Spleen (tissue), 7 donors: ENCODE data around the gene MED9.

ENCODE experiments used
- CTCF ChIP-seq, 11 experiments: fragments of 200-600 bp in 7 of 11; fragments of 450-650 bp in 4 of 11; sonication (generic) in 4 of 11; IDR thresholded peaks in 8 of 11; conservative IDR thresholded peaks in 3 of 11; 1 replicate in 7 of 11; 2 replicates in 4 of 11; pipeline versions ENCODE4 v1.4.0 to v1.8.0; 2016 to 2021; ENCODE audit warnings: antibody characterized with exemption in 11 of 11, inconsistent platforms in 4 of 11, mild to moderate bottlenecking in 1 of 11
- POLR2A ChIP-seq, 3 donors: fragments of 450-650 bp; IDR thresholded peaks; one replicate each; pipeline ENCODE4 v1.5.1; 2017; ENCODE audit warnings: antibody characterized with exemption in 3 of 3, mild to moderate bottlenecking in 1 of 3
- POLR2AphosphoS5 ChIP-seq, 3 donors: sonication (generic); formaldehyde crosslinking; IDR thresholded peaks; one replicate each; pipeline ENCODE4 v1.5.1; 2017; ENCODE audit warnings: antibody characterized with exemption in 3 of 3
- donor health status: DM: no; HTN: no; CAD: no; lungs with moderate emphysema.
- donor health status: DM: no; HTN: no; CAD: no.
- donor health status: DM: no; HTN: no; CAD: no.

GRCh38 chr17:17537311-17538099, 60.7 kb downstream of the MED9 start:
- no peak for TF ChIP-seq CTCF (IDR thresholded peaks at IDR 0.05 in 8 of 11, conservative IDR thresholded peaks at IDR 0.05 in 3 of 11)
- TF ChIP-seq POLR2A (IDR thresholded peaks at IDR 0.05), result no peak
- no peak for TF ChIP-seq POLR2AphosphoS5 (IDR thresholded peaks at IDR 0.05)
